K562 (cell line): Measurements from ENCODE around the gene HOXB5. TPM values are rescaled to one million over a fixed set of nuclear protein-coding genes. Genes with fewer than 3 reads are reported as not detected.

ENCODE experiments used
- CREM ChIP-seq: IDR thresholded peaks from 2 replicates; pipeline ENCODE4 v1.6.1; 2014; ENCODE audit warnings: antibody characterized with exemption, low read depth
- DPF2 ChIP-seq: fragments of 450-650 bp; IDR thresholded peaks from 2 replicates; pipeline ENCODE4 v1.6.1; 2016
- HNRNPK ChIP-seq: fragments of 200-400 bp; formaldehyde crosslinking; IDR thresholded peaks from one replicate; pipeline ENCODE4 v1.6.1; 2018; ENCODE audit warnings: mild to moderate bottlenecking, low read depth, low read length; ENCODE audit not compliant: poor library complexity, severe bottlenecking
- KDM1A ChIP-seq, 2 experiments: fragments of 450-650 bp; IDR thresholded peaks; 2 replicates each; pipeline ENCODE4 v1.6.1; 2016; ENCODE audit warnings: mild to moderate bottlenecking in 2 of 2
- KDM5B ChIP-seq: fragments of 200-600 bp; sonication (generic); IDR thresholded peaks from 2 replicates; pipeline ENCODE4 v1.6.1; 2012; ENCODE audit warnings: low read depth, mild to moderate bottlenecking, moderate library complexity, low read length, control low read depth, inconsistent platforms; ENCODE audit not compliant: insufficient replicate concordance
- MGA ChIP-seq: fragments of 450-650 bp; IDR thresholded peaks from 2 replicates; pipeline ENCODE4 v1.6.1; 2016; ENCODE audit warnings: mild to moderate bottlenecking, moderate library complexity
- NCOA6 ChIP-seq: fragments of 450-650 bp; IDR thresholded peaks from 2 replicates; pipeline ENCODE4 v1.6.1; 2017; ENCODE audit warnings: mild to moderate bottlenecking
- NFXL1 ChIP-seq: fragments of 450-650 bp; formaldehyde crosslinking; IDR thresholded peaks from 2 replicates; pipeline ENCODE4 v1.4.0; 2021; ENCODE audit warnings: mild to moderate bottlenecking
- PHF8 ChIP-seq: fragments of 200-600 bp; sonication (generic); IDR thresholded peaks from 2 replicates; pipeline ENCODE4 v1.6.1; 2012; ENCODE audit warnings: mixed run types, mild to moderate bottlenecking, inconsistent platforms, low read length, moderate library complexity, borderline replicate concordance
- SIN3A ChIP-seq, 2 experiments: fragments of 150-350 bp in 1 of 2; IDR thresholded peaks; 2 replicates each; pipeline ENCODE4 v1.6.1; 2011 to 2016; ENCODE audit warnings: borderline replicate concordance in 2 of 2, low read depth in 2 of 2, low read length in 2 of 2, mild to moderate bottlenecking in 2 of 2, moderate library complexity in 2 of 2; ENCODE audit not compliant: control insufficient read depth in 1 of 2
- ZKSCAN8 ChIP-seq: fragments of 200-800 bp; sonication (Bioruptor generic); IDR thresholded peaks from 2 replicates; pipeline ENCODE4 v1.6.1; 2016; ENCODE audit warnings: missing genetic modification characterization, missing compliant biosample characterization
- ZNF551 ChIP-seq: fragments of 250-450 bp; sonication (Bioruptor Pico); IDR thresholded peaks from 2 replicates; pipeline ENCODE4 v1.5.0; 2021; ENCODE audit warnings: mild to moderate bottlenecking, moderate library complexity
- polyA plus RNA-seq, 8 experiments: library from polyadenylated mRNA; depleted of rRNA in 4 of 8; stranded (reverse) in 5 of 8; unstranded in 3 of 8; fragments of >200 nt; fragmentation: Nextera tagmentation in 2 of 8; fragmentation: Illumina TruSeq in 1 of 8; extraction: Ambion mirVana in 2 of 8; extraction: Trizol in 1 of 8; gene quantifications; 2 replicates each; pipeline versions ENCODE4 v1.2.1 to v1.2.3, GENCODE V29; 2011 to 2014; ENCODE audit warnings: inconsistent platforms in 1 of 8, missing spikeins in 1 of 8
- total RNA-seq, 7 experiments: library from RNA; depleted of rRNA in 6 of 7; stranded (reverse); fragments of >200 nt in 6 of 7; fragmentation: Illumina TruSeq in 2 of 7; extraction: Trizol in 2 of 7; gene quantifications; 2 replicates each; pipeline versions ENCODE4 v1.2.1 to v1.2.3, GENCODE V29; 2011 to 2021; ENCODE audit warnings: low replicate concordance in 1 of 7

HOXB5 gene
- total and polyA plus RNA-seq, 9 of the 15 experiments (the other 6 are each of a cell fraction or from before 2014, with no cell fraction given), result 0.24 to 2.7 (median 0.65) TPM

- TF ChIP-seq MGA (peak; percentile 30), KDM1A (IDR thresholded peaks at IDR 0.05) (peak in 1 of 2 experiments; percentile 53; a peak in 1 of 4 replicates), NCOA6 (no peak), CREM (0 out of 2 replicates have a peak, but pooled peaks have one; percentile 7), ZKSCAN8 (no peak), HNRNPK (no peak), NFXL1 (CRISPR knock-in tag) (no peak), SIN3A (IDR thresholded peaks at IDR 0.05; ENCODE audit: borderline replicate concordance in 2 of 2, control insufficient read depth in 1 of 2, low read depth in 2 of 2, low read length in 2 of 2) (no peak), ZNF551 (CRISPR knock-in tag) (no peak), PHF8 (peak; percentile 47; the same call in 1 of the 2 replicates), KDM5B (peak; percentile 66), DPF2 (peak; percentile 16; the same call in 1 of the 2 replicates)
These were observed 11.3 kb upstream of the HOXB5 start, which contains the start of gene HOXB6 (continued) for GRCh38 chr17:48604770-48605329.
